ENCODE measurements around the gene SEC62.

DNA sequence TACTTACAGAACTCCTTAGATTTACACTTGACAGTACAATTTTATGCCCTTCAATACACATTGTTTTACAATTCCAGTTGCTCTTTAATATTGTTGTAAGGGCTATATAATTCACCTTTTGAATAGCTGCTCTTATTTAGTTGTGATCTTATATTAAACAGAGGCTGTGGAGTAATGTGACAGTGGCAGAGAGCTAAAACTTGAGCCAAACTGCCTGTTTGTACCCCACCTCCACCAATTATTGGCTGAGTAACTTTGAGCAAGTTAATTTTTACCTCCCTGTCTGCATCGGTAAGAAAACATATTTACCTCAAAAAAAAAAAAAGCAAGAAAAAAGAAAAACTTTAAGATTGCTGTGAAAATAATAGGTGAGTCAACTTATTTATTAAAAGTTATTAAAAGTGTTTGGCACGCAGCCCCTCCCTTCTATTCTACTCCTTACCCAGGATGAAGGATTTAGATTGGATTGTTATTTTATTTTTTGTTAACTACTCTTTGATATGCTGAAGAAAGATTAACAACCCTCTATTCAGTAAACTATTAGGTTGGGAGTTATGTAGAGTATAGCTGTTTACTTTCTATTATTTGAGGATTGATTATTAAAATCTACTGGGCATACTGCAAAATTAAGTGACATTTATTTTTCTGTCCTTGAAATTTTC is 1.7 kb downstream of the SEC62 start:
- no peak for TF ChIP-seq GABPB1 (CRISPR knock-in tag; IDR thresholded peaks at IDR 0.05)
- TF ChIP-seq, protein P1, sequence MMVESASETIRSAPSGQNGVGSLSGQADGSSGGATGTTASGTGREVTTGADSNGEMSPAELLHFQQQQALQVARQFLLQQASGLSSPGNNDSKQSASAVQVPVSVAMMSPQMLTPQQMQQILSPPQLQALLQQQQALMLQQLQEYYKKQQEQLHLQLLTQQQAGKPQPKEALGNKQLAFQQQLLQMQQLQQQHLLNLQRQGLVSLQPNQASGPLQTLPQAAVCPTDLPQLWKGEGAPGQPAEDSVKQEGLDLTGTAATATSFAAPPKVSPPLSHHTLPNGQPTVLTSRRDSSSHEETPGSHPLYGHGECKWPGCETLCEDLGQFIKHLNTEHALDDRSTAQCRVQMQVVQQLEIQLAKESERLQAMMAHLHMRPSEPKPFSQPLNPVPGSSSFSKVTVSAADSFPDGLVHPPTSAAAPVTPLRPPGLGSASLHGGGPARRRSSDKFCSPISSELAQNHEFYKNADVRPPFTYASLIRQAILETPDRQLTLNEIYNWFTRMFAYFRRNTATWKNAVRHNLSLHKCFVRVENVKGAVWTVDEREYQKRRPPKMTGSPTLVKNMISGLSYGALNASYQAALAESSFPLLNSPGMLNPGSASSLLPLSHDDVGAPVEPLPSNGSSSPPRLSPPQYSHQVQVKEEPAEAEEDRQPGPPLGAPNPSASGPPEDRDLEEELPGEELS (CRISPR knock-in tag; IDR thresholded peaks at IDR 0.05) = no peak
- TF ChIP-seq, protein P2, sequence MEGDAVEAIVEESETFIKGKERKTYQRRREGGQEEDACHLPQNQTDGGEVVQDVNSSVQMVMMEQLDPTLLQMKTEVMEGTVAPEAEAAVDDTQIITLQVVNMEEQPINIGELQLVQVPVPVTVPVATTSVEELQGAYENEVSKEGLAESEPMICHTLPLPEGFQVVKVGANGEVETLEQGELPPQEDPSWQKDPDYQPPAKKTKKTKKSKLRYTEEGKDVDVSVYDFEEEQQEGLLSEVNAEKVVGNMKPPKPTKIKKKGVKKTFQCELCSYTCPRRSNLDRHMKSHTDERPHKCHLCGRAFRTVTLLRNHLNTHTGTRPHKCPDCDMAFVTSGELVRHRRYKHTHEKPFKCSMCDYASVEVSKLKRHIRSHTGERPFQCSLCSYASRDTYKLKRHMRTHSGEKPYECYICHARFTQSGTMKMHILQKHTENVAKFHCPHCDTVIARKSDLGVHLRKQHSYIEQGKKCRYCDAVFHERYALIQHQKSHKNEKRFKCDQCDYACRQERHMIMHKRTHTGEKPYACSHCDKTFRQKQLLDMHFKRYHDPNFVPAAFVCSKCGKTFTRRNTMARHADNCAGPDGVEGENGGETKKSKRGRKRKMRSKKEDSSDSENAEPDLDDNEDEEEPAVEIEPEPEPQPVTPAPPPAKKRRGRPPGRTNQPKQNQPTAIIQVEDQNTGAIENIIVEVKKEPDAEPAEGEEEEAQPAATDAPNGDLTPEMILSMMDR (IDR thresholded peaks at IDR 0.05) = no peak
- TF ChIP-seq, protein P3, sequence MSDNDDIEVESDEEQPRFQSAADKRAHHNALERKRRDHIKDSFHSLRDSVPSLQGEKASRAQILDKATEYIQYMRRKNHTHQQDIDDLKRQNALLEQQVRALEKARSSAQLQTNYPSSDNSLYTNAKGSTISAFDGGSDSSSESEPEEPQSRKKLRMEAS (CRISPR knock-in tag; IDR thresholded peaks at IDR 0.05) = no peak
- TF ChIP-seq FOXJ3 (CRISPR knock-in tag; IDR thresholded peaks at IDR 0.05; ENCODE audit: borderline replicate concordance) = no peak
- TF ChIP-seq ZNF232 (CRISPR knock-in tag; IDR thresholded peaks at IDR 0.05) = no peak
- no peak for TF ChIP-seq SP1 (CRISPR knock-in tag; conservative IDR thresholded peaks at IDR 0.05)
- TF ChIP-seq, protein P4, sequence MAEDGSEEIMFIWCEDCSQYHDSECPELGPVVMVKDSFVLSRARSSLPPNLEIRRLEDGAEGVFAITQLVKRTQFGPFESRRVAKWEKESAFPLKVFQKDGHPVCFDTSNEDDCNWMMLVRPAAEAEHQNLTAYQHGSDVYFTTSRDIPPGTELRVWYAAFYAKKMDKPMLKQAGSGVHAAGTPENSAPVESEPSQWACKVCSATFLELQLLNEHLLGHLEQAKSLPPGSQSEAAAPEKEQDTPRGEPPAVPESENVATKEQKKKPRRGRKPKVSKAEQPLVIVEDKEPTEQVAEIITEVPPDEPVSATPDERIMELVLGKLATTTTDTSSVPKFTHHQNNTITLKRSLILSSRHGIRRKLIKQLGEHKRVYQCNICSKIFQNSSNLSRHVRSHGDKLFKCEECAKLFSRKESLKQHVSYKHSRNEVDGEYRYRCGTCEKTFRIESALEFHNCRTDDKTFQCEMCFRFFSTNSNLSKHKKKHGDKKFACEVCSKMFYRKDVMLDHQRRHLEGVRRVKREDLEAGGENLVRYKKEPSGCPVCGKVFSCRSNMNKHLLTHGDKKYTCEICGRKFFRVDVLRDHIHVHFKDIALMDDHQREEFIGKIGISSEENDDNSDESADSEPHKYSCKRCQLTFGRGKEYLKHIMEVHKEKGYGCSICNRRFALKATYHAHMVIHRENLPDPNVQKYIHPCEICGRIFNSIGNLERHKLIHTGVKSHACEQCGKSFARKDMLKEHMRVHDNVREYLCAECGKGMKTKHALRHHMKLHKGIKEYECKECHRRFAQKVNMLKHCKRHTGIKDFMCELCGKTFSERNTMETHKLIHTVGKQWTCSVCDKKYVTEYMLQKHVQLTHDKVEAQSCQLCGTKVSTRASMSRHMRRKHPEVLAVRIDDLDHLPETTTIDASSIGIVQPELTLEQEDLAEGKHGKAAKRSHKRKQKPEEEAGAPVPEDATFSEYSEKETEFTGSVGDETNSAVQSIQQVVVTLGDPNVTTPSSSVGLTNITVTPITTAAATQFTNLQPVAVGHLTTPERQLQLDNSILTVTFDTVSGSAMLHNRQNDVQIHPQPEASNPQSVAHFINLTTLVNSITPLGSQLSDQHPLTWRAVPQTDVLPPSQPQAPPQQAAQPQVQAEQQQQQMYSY (CRISPR knock-in tag; IDR thresholded peaks at IDR 0.05) = no peak
- TF ChIP-seq, protein P5, sequence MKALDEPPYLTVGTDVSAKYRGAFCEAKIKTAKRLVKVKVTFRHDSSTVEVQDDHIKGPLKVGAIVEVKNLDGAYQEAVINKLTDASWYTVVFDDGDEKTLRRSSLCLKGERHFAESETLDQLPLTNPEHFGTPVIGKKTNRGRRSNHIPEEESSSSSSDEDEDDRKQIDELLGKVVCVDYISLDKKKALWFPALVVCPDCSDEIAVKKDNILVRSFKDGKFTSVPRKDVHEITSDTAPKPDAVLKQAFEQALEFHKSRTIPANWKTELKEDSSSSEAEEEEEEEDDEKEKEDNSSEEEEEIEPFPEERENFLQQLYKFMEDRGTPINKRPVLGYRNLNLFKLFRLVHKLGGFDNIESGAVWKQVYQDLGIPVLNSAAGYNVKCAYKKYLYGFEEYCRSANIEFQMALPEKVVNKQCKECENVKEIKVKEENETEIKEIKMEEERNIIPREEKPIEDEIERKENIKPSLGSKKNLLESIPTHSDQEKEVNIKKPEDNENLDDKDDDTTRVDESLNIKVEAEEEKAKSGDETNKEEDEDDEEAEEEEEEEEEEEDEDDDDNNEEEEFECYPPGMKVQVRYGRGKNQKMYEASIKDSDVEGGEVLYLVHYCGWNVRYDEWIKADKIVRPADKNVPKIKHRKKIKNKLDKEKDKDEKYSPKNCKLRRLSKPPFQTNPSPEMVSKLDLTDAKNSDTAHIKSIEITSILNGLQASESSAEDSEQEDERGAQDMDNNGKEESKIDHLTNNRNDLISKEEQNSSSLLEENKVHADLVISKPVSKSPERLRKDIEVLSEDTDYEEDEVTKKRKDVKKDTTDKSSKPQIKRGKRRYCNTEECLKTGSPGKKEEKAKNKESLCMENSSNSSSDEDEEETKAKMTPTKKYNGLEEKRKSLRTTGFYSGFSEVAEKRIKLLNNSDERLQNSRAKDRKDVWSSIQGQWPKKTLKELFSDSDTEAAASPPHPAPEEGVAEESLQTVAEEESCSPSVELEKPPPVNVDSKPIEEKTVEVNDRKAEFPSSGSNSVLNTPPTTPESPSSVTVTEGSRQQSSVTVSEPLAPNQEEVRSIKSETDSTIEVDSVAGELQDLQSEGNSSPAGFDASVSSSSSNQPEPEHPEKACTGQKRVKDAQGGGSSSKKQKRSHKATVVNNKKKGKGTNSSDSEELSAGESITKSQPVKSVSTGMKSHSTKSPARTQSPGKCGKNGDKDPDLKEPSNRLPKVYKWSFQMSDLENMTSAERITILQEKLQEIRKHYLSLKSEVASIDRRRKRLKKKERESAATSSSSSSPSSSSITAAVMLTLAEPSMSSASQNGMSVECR (CRISPR knock-in tag; IDR thresholded peaks at IDR 0.05; ENCODE audit: borderline replicate concordance) = no peak
- no peak for TF ChIP-seq NR3C1 (CRISPR knock-in tag; conservative IDR thresholded peaks at IDR 0.05; ENCODE audit: low read depth)
- TF ChIP-seq ELF4 (CRISPR knock-in tag; IDR thresholded peaks at IDR 0.05; ENCODE audit: low read depth) = no peak
- no peak for TF ChIP-seq GTF2I (CRISPR knock-in tag; conservative IDR thresholded peaks at IDR 0.05)
- no peak for TF ChIP-seq JUN (CRISPR knock-in tag; IDR thresholded peaks at IDR 0.05)
- TF ChIP-seq, protein P6, sequence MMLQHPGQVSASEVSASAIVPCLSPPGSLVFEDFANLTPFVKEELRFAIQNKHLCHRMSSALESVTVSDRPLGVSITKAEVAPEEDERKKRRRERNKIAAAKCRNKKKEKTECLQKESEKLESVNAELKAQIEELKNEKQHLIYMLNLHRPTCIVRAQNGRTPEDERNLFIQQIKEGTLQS (CRISPR knock-in tag; conservative IDR thresholded peaks at IDR 0.05) = no peak

Measured in WTC11 (cell line).